Subcutaneous adipose tissue (tissue), 4 donors: ENCODE results near the gene UNC13D. TPM values are rescaled to one million over a fixed set of nuclear protein-coding genes. Genes with fewer than 3 reads are reported as not detected.

Experiments used
- CTCF ChIP-seq: fragments of 450-650 bp; IDR thresholded peaks from one replicate; pipeline ENCODE4 v1.5.1; 2016; ENCODE audit warnings: low read depth, mild to moderate bottlenecking, control low read depth, antibody characterized with exemption, moderate library complexity
- total RNA-seq, 4 donors: library from RNA; depleted of rRNA; stranded (reverse); fragments of >200 nt; gene quantifications; one replicate each; pipeline ENCODE4 v1.1.0, GENCODE V29; 2016

UNC13D gene
- total RNA-seq, 4 donors from 2014 or later, result 4.7 to 9.7 (median 8.5) TPM

- TF ChIP-seq CTCF, result no peak
These were observed 61.0 kb downstream of the UNC13D start for GRCh38 chr17:75783069-75783783.

GRCh38 chr17:75779987-75780889, 64.0 kb downstream of the UNC13D start:
- no peak for TF ChIP-seq CTCF

GRCh38 chr17:75779250-75779986, 64.8 kb downstream of the UNC13D start:
- TF ChIP-seq CTCF, result no peak

- no peak for TF ChIP-seq CTCF
These were observed 65.3 kb downstream of the UNC13D start for GRCh38 chr17:75778861-75779249.

GRCh38 chr17:75777296-75777922, 66.8 kb downstream of the UNC13D start:
- TF ChIP-seq CTCF, result no peak

Other genes starting within 250 kb of the UNC13D start
- gene SMIM5, start 211.0 kb downstream of the UNC13D start, total RNA-seq, result 1 to 10 TPM in 1 of 4 donors, under 1 TPM in 1, not detected in 2; 0.66 to 1.9 TPM
- 10 to 100 TPM in 2 of 4 donors, 1 to 10 TPM in 2; 7.7 to 23.4 (median 15.5) TPM for gene RECQL5, start 177.2 kb downstream of the UNC13D start, total RNA-seq
- gene SAP30BP, start 177.1 kb downstream of the UNC13D start, total RNA-seq, result 10 to 100 TPM; 58.0 to 78.9 (median 61.7) TPM
- gene ITGB4, start 122.9 kb downstream of the UNC13D start, total RNA-seq, result 10 to 100 TPM in 2 of 4 donors, 1 to 10 TPM in 2; 5.1 to 25.2 (median 9.9) TPM
- gene GALK1, start 79.2 kb downstream of the UNC13D start, total RNA-seq, result 10 to 100 TPM; 13.2 to 31.3 (median 24.5) TPM
- gene UNK, start 59.6 kb downstream of the UNC13D start, total RNA-seq, result 10 to 100 TPM; 21.8 to 42.1 (median 29.7) TPM
- gene WBP2, start 10.9 kb upstream of the UNC13D start, total RNA-seq, result 10 to 100 TPM; 55.3 to 91.7 (median 65.6) TPM
- 10 to 100 TPM; 10.3 to 23.0 (median 20.8) TPM for gene TRIM47, start 34.2 kb upstream of the UNC13D start, total RNA-seq
- gene TRIM65, start 52.5 kb upstream of the UNC13D start, total RNA-seq, result 10 to 100 TPM; 14.3 to 33.9 (median 24.7) TPM
- 10 to 100 TPM; 28.4 to 57.9 (median 46.0) TPM for gene MRPL38, start 60.5 kb upstream of the UNC13D start, total RNA-seq
- gene FBF1, start 96.6 kb upstream of the UNC13D start, total RNA-seq, result 1 to 10 TPM; 3.1 to 8.8 (median 6.7) TPM
- 100 to 1,000 TPM in 3 of 4 donors, 10 to 100 TPM in 1; 97.3 to 165 (median 103) TPM for gene ACOX1, start 134.8 kb upstream of the UNC13D start, total RNA-seq
- 10 to 100 TPM in 3 of 4 donors, 1 to 10 TPM in 1; 4.7 to 29.0 (median 20.8) TPM for gene TEN1, start 134.8 kb upstream of the UNC13D start, total RNA-seq
- 10 to 100 TPM in 1 of 4 donors, 1 to 10 TPM in 3; 4.9 to 10.2 (median 5.7) TPM for gene CDK3, start 156.5 kb upstream of the UNC13D start, total RNA-seq
- gene EVPL, start 182.9 kb upstream of the UNC13D start, total RNA-seq, result 1 to 10 TPM in 1 of 4 donors, under 1 TPM in 3; 0.19 to 1.3 (median 0.87) TPM
- gene SRP68, start 228.1 kb upstream of the UNC13D start, total RNA-seq, result 10 to 100 TPM; 39.8 to 74.2 (median 48.4) TPM
- not detected for gene GALR2, start 230.4 kb upstream of the UNC13D start, total RNA-seq
- gene ZACN, start 234.8 kb upstream of the UNC13D start, total RNA-seq, result not detected